Measurements from ENCODE around the gene SPOCK1.

- no peak for TF ChIP-seq CTCF (IDR thresholded peaks at IDR 0.05)
- no peak for TF ChIP-seq POLR2A (IDR thresholded peaks at IDR 0.05)
- no peak for TF ChIP-seq POLR2AphosphoS5 (IDR thresholded peaks at IDR 0.05)
- TF ChIP-seq EP300 (IDR thresholded peaks at IDR 0.05), result no peak
These were observed 362.0 kb downstream of the SPOCK1 start for GRCh38 chr5:137136991-137137632.

Data from stomach (tissue), 4 donors.